ENCODE results near the gene HTR7.

Gene HTR7

GRCh38 chr10:90746829-90747228, 111.0 kb downstream of the HTR7 start:
- TF ChIP-seq EZH2 (IDR thresholded peaks at IDR 0.05; ENCODE audit: borderline replicate concordance, low read length) (no peak), CTCF (IDR thresholded peaks at IDR 0.05; ENCODE audit: low read length) (no peak)
- H3K4me1 ChIP-seq (ENCODE audit: insufficient read depth, low read length, severe bottlenecking), result no peaks in the 10 kb centered on the region

GRCh38 chr10:90745565-90745964, 112.3 kb downstream of the HTR7 start:
- H3K4me2 ChIP-seq (ENCODE audit: low read length), result no peak overlapping the region
- H2AFZ ChIP-seq (ENCODE audit: low read length), result no peak overlapping the region
- no peak overlapping the region for H3K27ac ChIP-seq (ENCODE audit: low read depth, low read length, poor library complexity, severe bottlenecking)
- no peaks in the 10 kb centered on the region for H3K4me1 ChIP-seq (ENCODE audit: insufficient read depth, low read length, severe bottlenecking)
- no peak for TF ChIP-seq CTCF (IDR thresholded peaks at IDR 0.05; ENCODE audit: low read length)
- TF ChIP-seq EZH2 (IDR thresholded peaks at IDR 0.05; ENCODE audit: borderline replicate concordance, low read length), result no peak
- H3K4me3 ChIP-seq (ENCODE audit: low read depth, low read length, poor library complexity, severe bottlenecking), result no peak overlapping the region
- no peaks in the 10 kb centered on the region for H3F3A ChIP-seq (ENCODE audit: insufficient read depth, low read length)
- H3K9me3 ChIP-seq (ENCODE audit: low read length), result no peaks in the 10 kb centered on the region
- H4K20me1 ChIP-seq (ENCODE audit: insufficient read depth, low read length), result no peaks in the 10 kb centered on the region
- no peaks in the 10 kb centered on the region for H3K36me3 ChIP-seq (ENCODE audit: insufficient read depth, low read length)
- no peak overlapping the region for H3K9ac ChIP-seq (ENCODE audit: low read length)
- no peaks in the 10 kb centered on the region for H3K79me2 ChIP-seq (ENCODE audit: insufficient read depth, low read length)
- H3K27me3 ChIP-seq (ENCODE audit: insufficient read depth, low read length), result no peaks in the 10 kb centered on the region
- H3K9me2 ChIP-seq (ENCODE audit: low read depth, low read length), result no peaks in the 10 kb centered on the region

More at GRCh38 chr10:90746829-90747228, 111.0 kb downstream of the HTR7 start:
- no peaks in the 10 kb centered on the region for H4K20me1 ChIP-seq (ENCODE audit: insufficient read depth, low read length)
- H3K9me3 ChIP-seq (ENCODE audit: low read length), result no peaks in the 10 kb centered on the region
- H3K79me2 ChIP-seq (ENCODE audit: insufficient read depth, low read length), result no peaks in the 10 kb centered on the region
- no peak overlapping the region for H3K27ac ChIP-seq (ENCODE audit: low read depth, low read length, poor library complexity, severe bottlenecking)
- H3K4me2 ChIP-seq (ENCODE audit: low read length), result no peak overlapping the region
- H3F3A ChIP-seq (ENCODE audit: insufficient read depth, low read length), result no peaks in the 10 kb centered on the region
- no peak overlapping the region for H2AFZ ChIP-seq (ENCODE audit: low read length)
- no peaks in the 10 kb centered on the region for H3K27me3 ChIP-seq (ENCODE audit: insufficient read depth, low read length)
- no peaks in the 10 kb centered on the region for H3K36me3 ChIP-seq (ENCODE audit: insufficient read depth, low read length)
- H3K9me2 ChIP-seq (ENCODE audit: low read depth, low read length), result no peaks in the 10 kb centered on the region
- no peak overlapping the region for H3K4me3 ChIP-seq (ENCODE audit: low read depth, low read length, poor library complexity, severe bottlenecking)
- H3K9ac ChIP-seq (ENCODE audit: low read length), result no peak overlapping the region

- no peaks in the 10 kb centered on the region for H3K79me2 ChIP-seq (ENCODE audit: insufficient read depth, low read length)
- no peaks in the 10 kb centered on the region for H3K4me1 ChIP-seq (ENCODE audit: insufficient read depth, low read length, severe bottlenecking)
- TF ChIP-seq EZH2 (IDR thresholded peaks at IDR 0.05; ENCODE audit: borderline replicate concordance, low read length) (no peak), CTCF (IDR thresholded peaks at IDR 0.05; ENCODE audit: low read length) (no peak)
- no peaks in the 10 kb centered on the region for H3K9me2 ChIP-seq (ENCODE audit: low read depth, low read length)
- H2AFZ ChIP-seq (ENCODE audit: low read length), result no peak overlapping the region
- no peak overlapping the region for H3K9ac ChIP-seq (ENCODE audit: low read length)
- no peaks in the 10 kb centered on the region for H3F3A ChIP-seq (ENCODE audit: insufficient read depth, low read length)
- no peak overlapping the region for H3K4me3 ChIP-seq (ENCODE audit: low read depth, low read length, poor library complexity, severe bottlenecking)
- H3K9me3 ChIP-seq (ENCODE audit: low read length), result no peaks in the 10 kb centered on the region
- H3K27me3 ChIP-seq (ENCODE audit: insufficient read depth, low read length), result no peaks in the 10 kb centered on the region
- no peaks in the 10 kb centered on the region for H4K20me1 ChIP-seq (ENCODE audit: insufficient read depth, low read length)
- H3K4me2 ChIP-seq (ENCODE audit: low read length), result no peak overlapping the region
- no peak overlapping the region for H3K27ac ChIP-seq (ENCODE audit: low read depth, low read length, poor library complexity, severe bottlenecking)
- no peaks in the 10 kb centered on the region for H3K36me3 ChIP-seq (ENCODE audit: insufficient read depth, low read length)
Measured at GRCh38 chr10:90743291-90743690, 114.5 kb downstream of the HTR7 start.

All from OCI-LY1 (cell line).